Smooth muscle cell (in vitro differentiated cells): Measurements from ENCODE around the gene KLHL14. TPM values are rescaled to one million over a fixed set of nuclear protein-coding genes. Genes with fewer than 3 reads are reported as not detected.

Experiments used
- DNase-seq: peaks from one replicate; lab custom pipeline; 2025; ENCODE audit not compliant: unreplicated experiment; lab: John Stamatoyannopoulos, UW
- H2AFZ ChIP-seq: fragments of 200-600 bp; sonication (generic); 2 replicates; pipeline ENCODE4 v1.6.0; 2016; ENCODE audit warnings: antibody characterized with exemption, low read depth, mild to moderate bottlenecking
- H3F3A ChIP-seq: fragments of 200-600 bp; sonication (generic); 2 replicates; pipeline ENCODE4 v1.6.0; 2017; ENCODE audit warnings: antibody characterized with exemption, low read depth
- H3K27ac ChIP-seq: fragments of 200-600 bp; sonication (generic); 2 replicates; pipeline ENCODE4 v1.5.1; 2016; ENCODE audit warnings: low read depth, mild to moderate bottlenecking
- H3K27me3 ChIP-seq: fragments of 200-600 bp; sonication (generic); 2 replicates; pipeline ENCODE4 v1.6.1; 2016; ENCODE audit warnings: low read depth, mild to moderate bottlenecking
- H3K36me3 ChIP-seq: fragments of 200-600 bp; sonication (generic); 2 replicates; pipeline ENCODE4 v1.5.1; 2016; ENCODE audit warnings: low read depth
- H3K4me1 ChIP-seq: fragments of 200-600 bp; sonication (generic); 2 replicates; pipeline ENCODE4 v1.5.1; 2016; ENCODE audit warnings: low read depth
- H3K4me2 ChIP-seq: fragments of 200-600 bp; sonication (generic); 2 replicates; pipeline ENCODE4 v1.6.0; 2016; ENCODE audit warnings: mild to moderate bottlenecking
- H3K4me3 ChIP-seq: fragments of 200-600 bp; sonication (generic); 2 replicates; pipeline ENCODE4 v1.5.1; 2016; ENCODE audit warnings: mild to moderate bottlenecking
- H3K79me2 ChIP-seq: fragments of 200-600 bp; sonication (generic); 2 replicates; pipeline ENCODE4 v1.6.0; 2016; ENCODE audit warnings: low read depth, mild to moderate bottlenecking
- H3K9ac ChIP-seq: fragments of 200-600 bp; sonication (generic); 2 replicates; pipeline ENCODE4 v1.6.0; 2016; ENCODE audit warnings: low read depth
- H3K9me3 ChIP-seq: fragments of 200-600 bp; sonication (generic); replicated peaks from 2 replicates; pipeline ENCODE4 v1.5.1; 2016; ENCODE audit warnings: low read depth
- H4K20me1 ChIP-seq: fragments of 200-600 bp; sonication (generic); 2 replicates; pipeline ENCODE4 v1.6.0; 2016; ENCODE audit warnings: low read depth
- WGBS: methylation state at CpG from one replicate; pipeline ENCODE4 v1.1.7; 2016; ENCODE audit warnings: low lambda C conversion rate; 5-methylcytosine and 5-hydroxymethylcytosine counted together
- polyA plus RNA-seq: library from polyadenylated mRNA; unstranded; fragments of >200 nt; fragmentation: Nextera tagmentation; extraction: Ambion mirVana; gene quantifications from 2 replicates; pipeline ENCODE4 v1.2.1, GENCODE V29; 2016
- total RNA-seq: library from RNA; depleted of rRNA; stranded (reverse); fragments of >200 nt; gene quantifications from 2 replicates; pipeline ENCODE4 v1.2.3, GENCODE V29; 2014
- TF ChIP-seq, protein P1 (sequence below): fragments of 200-600 bp; sonication (generic); IDR thresholded peaks from 2 replicates; pipeline ENCODE4 v1.5.1; 2017; ENCODE audit warnings: borderline replicate concordance, mild to moderate bottlenecking, antibody characterized with exemption; ENCODE audit not compliant: insufficient read depth, poor library complexity, severe bottlenecking

The KLHL14 gene
- total and polyA plus RNA-seq, 2 experiments from 2014 or later: not detected

DNA sequence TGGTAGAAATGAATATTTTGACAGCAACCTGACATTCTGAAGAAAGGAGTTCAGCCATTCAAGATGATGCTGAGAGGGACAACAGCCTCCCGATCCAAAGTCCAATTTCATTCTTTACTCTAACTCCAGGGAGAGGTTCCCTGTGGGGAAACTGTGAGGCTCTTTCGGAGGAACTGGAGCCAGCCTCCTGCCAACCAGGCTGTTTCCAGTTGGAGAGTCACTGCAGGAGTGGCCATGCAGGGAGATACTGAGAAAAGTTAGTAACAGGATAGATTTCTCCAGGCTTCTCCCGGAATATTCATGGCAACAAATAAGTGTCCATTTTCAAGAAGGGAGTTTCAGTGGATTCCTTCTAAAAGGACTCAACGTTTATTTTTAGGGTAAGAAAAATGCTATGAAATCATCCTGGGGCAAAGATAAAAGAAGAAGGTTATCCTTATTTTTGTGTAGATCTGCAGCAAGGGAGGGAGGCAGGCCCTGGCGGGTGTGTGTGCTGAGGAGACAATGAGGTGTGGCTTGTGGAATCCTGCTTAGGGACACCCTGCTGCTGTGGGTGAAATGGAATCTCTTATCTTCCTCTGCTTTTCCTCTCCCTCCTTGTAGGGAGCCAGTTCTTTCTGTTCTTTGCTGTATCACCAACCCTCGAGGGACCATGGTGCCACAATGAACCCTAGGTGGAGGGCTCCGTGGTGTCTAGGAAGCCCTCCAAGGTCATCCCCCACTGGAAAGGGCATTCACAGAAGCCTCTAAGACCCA is 18.1 kb downstream of the KLHL14 start:
- Histone ChIP-seq H3K79me2 (no peaks in the 10 kb centered on the region), H3K9ac (no peak overlapping the region), H3K36me3 (no peaks in the 10 kb centered on the region), H4K20me1 (no peaks in the 10 kb centered on the region), H3K4me2 (no peak overlapping the region), H3K27me3 (peaks cover 84% of the 10 kb centered on the region), H3K27ac (no peak overlapping the region), H3K9me3 (no peaks in the 10 kb centered on the region), H2AFZ (no peak overlapping the region), H3F3A (no peaks in the 10 kb centered on the region), H3K4me3 (no peak overlapping the region), H3K4me1 (peaks cover 16% of the 10 kb centered on the region)
- TF ChIP-seq, protein P1, sequence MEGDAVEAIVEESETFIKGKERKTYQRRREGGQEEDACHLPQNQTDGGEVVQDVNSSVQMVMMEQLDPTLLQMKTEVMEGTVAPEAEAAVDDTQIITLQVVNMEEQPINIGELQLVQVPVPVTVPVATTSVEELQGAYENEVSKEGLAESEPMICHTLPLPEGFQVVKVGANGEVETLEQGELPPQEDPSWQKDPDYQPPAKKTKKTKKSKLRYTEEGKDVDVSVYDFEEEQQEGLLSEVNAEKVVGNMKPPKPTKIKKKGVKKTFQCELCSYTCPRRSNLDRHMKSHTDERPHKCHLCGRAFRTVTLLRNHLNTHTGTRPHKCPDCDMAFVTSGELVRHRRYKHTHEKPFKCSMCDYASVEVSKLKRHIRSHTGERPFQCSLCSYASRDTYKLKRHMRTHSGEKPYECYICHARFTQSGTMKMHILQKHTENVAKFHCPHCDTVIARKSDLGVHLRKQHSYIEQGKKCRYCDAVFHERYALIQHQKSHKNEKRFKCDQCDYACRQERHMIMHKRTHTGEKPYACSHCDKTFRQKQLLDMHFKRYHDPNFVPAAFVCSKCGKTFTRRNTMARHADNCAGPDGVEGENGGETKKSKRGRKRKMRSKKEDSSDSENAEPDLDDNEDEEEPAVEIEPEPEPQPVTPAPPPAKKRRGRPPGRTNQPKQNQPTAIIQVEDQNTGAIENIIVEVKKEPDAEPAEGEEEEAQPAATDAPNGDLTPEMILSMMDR: no peak
- no peak for DNase-seq
- WGBS: 41% methylated on average over 7 of the region's 7 CpGs

DNA sequence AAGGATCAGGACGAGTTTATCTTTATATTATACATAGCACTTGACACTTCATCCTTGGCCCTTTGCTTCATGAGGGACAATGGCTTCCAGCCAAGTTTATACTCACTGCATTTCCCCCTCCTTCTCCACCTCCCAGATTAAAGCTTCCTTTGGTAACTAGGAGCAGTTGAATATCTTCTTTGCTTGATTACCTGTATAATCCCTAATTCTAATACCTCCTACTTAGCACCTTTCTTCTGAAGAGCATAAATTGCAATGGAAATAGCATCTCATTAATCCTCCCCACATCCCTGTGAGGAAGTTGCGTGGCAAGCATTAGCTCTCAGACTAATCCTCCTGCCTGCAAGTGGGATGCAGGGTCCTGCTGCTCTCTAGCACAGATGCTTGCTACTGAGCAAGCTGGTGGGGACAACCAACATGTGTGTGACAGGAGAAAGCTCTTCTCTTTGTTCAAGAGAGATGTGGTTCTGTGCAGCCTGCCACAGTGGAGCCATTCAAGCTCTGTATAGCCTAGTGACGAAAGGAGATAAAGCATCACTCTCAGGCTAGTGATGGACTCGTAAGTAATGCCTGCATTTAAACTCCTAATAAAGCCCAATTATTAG is 19.1 kb downstream of the KLHL14 start:
- no peaks in the 10 kb centered on the region for H3K79me2 ChIP-seq

DNA sequence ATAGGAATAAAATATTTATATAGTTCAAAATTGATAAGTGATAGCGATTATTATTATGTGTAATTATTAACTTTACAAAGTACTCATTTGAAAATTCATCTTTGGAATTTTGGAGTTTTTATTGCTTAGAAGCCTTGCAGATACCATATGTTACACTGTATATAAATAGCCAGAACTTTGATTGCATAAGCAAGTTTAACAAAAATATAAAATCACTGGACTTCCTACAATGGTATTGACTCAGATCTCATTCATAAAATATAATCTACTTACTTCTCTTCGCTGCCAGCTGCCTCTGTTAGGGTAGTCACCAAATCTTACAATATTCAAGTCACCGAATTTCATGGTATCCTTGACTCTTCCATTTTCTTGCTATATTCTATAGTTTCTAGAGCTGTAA is 22.5 kb downstream of the KLHL14 start:
- Histone ChIP-seq H3K9me3 (no peaks in the 10 kb centered on the region), H3K79me2 (no peaks in the 10 kb centered on the region), H3K4me1 (peaks cover 16% of the 10 kb centered on the region), H2AFZ (no peak overlapping the region), H4K20me1 (no peaks in the 10 kb centered on the region), H3K27ac (no peak overlapping the region), H3K36me3 (no peaks in the 10 kb centered on the region), H3K4me3 (no peak overlapping the region), H3K27me3 (peaks cover 61% of the 10 kb centered on the region), H3K4me2 (no peak overlapping the region), H3K9ac (no peak overlapping the region), H3F3A (no peaks in the 10 kb centered on the region)
- DNase-seq: no peak
- TF ChIP-seq, protein P1: no peak
- WGBS: 91% methylated on average over 3 of the region's 3 CpGs

More for the DNA sequence above, 19.1 kb downstream of the KLHL14 start:
- no peak overlapping the region for H3K9ac ChIP-seq
- no peak overlapping the region for H2AFZ ChIP-seq
- WGBS: 38% methylated on average over 4 of the region's 4 CpGs
- peaks cover 16% of the 10 kb centered on the region for H3K4me1 ChIP-seq
- no peak overlapping the region for H3K4me2 ChIP-seq
- H3F3A ChIP-seq: no peaks in the 10 kb centered on the region
- TF ChIP-seq, protein P1: no peak
- no peaks in the 10 kb centered on the region for H3K9me3 ChIP-seq
- no peaks in the 10 kb centered on the region for H3K36me3 ChIP-seq
- H3K4me3 ChIP-seq: no peak overlapping the region
- no peak for DNase-seq
- H3K27me3 ChIP-seq: peaks cover 74% of the 10 kb centered on the region
- no peaks in the 10 kb centered on the region for H4K20me1 ChIP-seq
- no peak overlapping the region for H3K27ac ChIP-seq
